H9 (cell line): ENCODE measurements around the gene SH3BP5L. TPM values are rescaled to one million over a fixed set of nuclear protein-coding genes. Genes with fewer than 3 reads are reported as not detected.

Experiments used
- DNase-seq: peaks from one replicate; pipeline ENCODE4 v3.0.0-alpha.2; 2017
- H2AFZ ChIP-seq: one replicate; pipeline ENCODE4 v1.6.1; 2013; ENCODE audit warnings: mild to moderate bottlenecking, low read length, control low read depth, moderate library complexity
- H2AK5ac ChIP-seq: 2 replicates; pipeline ENCODE4 v1.6.1; 2013; ENCODE audit warnings: low read length, control low read depth, mixed read lengths; ENCODE audit not compliant: insufficient read length
- H2BK120ac ChIP-seq: one replicate; pipeline ENCODE4 v1.6.1; 2013; ENCODE audit warnings: low read depth, mild to moderate bottlenecking, low read length, control low read depth, inconsistent platforms; ENCODE audit not compliant: poor library complexity, severe bottlenecking
- H2BK12ac ChIP-seq: 2 replicates; pipeline ENCODE4 v1.6.1; 2013; ENCODE audit warnings: low read length, control low read depth, mixed read lengths, low read depth; ENCODE audit not compliant: insufficient read length
- H2BK15ac ChIP-seq: 2 replicates; pipeline ENCODE4 v1.6.1; 2013; ENCODE audit warnings: low read depth, low read length, control low read depth
- H2BK20ac ChIP-seq: one replicate; pipeline ENCODE4 v1.6.1; 2013; ENCODE audit warnings: low read depth, mild to moderate bottlenecking, low read length, control low read depth, inconsistent platforms; ENCODE audit not compliant: poor library complexity, severe bottlenecking
- H2BK5ac ChIP-seq: 2 replicates; pipeline ENCODE4 v1.6.1; 2013; ENCODE audit warnings: low read length, control low read depth, mixed read lengths; ENCODE audit not compliant: insufficient read length
- H3K14ac ChIP-seq: 2 replicates; pipeline ENCODE4 v1.6.1; 2013; ENCODE audit warnings: low read length, control low read depth; ENCODE audit not compliant: insufficient read depth
- H3K18ac ChIP-seq: 2 replicates; pipeline ENCODE4 v1.6.1; 2013; ENCODE audit warnings: low read depth, mild to moderate bottlenecking, mixed read lengths, low read length, control low read depth; ENCODE audit not compliant: insufficient read length
- H3K23ac ChIP-seq: 2 replicates; pipeline ENCODE4 v1.6.1; 2013; ENCODE audit warnings: low read length, control low read depth, mixed read lengths, low read depth; ENCODE audit not compliant: insufficient read length
- H3K23me2 ChIP-seq: 2 replicates; pipeline ENCODE4 v1.6.1; 2013; ENCODE audit warnings: low read depth, mild to moderate bottlenecking, mixed read lengths, low read length, control low read depth; ENCODE audit not compliant: insufficient read length, poor library complexity, severe bottlenecking
- H3K27ac ChIP-seq: 2 replicates; pipeline ENCODE4 v1.5.1; 2013; ENCODE audit warnings: low read length, control low read depth, mixed read lengths, low read depth; ENCODE audit not compliant: insufficient read length
- H3K27me3 ChIP-seq: 2 replicates; pipeline ENCODE4 v1.6.1; 2013; ENCODE audit warnings: low read length, control low read depth, inconsistent platforms; ENCODE audit not compliant: insufficient read depth
- H3K4ac ChIP-seq: 2 replicates; pipeline ENCODE4 v1.6.1; 2013; ENCODE audit warnings: low read depth, mild to moderate bottlenecking, control low read depth, inconsistent platforms, low read length, moderate library complexity
- H3K4me1 ChIP-seq: 2 replicates; pipeline ENCODE4 v1.6.1; 2013; ENCODE audit warnings: low read length, control low read depth, inconsistent platforms; ENCODE audit not compliant: insufficient read depth
- H3K4me2 ChIP-seq: 2 replicates; pipeline ENCODE4 v1.6.1; 2013; ENCODE audit warnings: low read length, control low read depth, mixed read lengths; ENCODE audit not compliant: insufficient read length, insufficient read depth
- H3K56ac ChIP-seq: 2 replicates; pipeline ENCODE4 v1.6.1; 2013; ENCODE audit warnings: low read depth, mild to moderate bottlenecking, mixed read lengths, low read length, control low read depth; ENCODE audit not compliant: insufficient read length
- H3K79me1 ChIP-seq: 2 replicates; pipeline ENCODE4 v1.6.1; 2013; ENCODE audit warnings: low read depth, mild to moderate bottlenecking, moderate library complexity, low read length, control low read depth, inconsistent platforms; ENCODE audit not compliant: insufficient read depth, poor library complexity, severe bottlenecking
- H3K79me2 ChIP-seq: 2 replicates; pipeline ENCODE4 v1.6.1; 2013; ENCODE audit warnings: low read length, control low read depth, inconsistent platforms; ENCODE audit not compliant: insufficient read depth
- H3K9ac ChIP-seq: 2 replicates; pipeline ENCODE4 v1.6.1; 2013; ENCODE audit warnings: low read length, control low read depth, mixed read lengths; ENCODE audit not compliant: insufficient read length; ENCODE audit errors: extremely low read depth
- H3K9me3 ChIP-seq: one replicate; pipeline ENCODE4 v1.6.1; 2013; ENCODE audit warnings: low read depth, low read length, inconsistent platforms; ENCODE audit not compliant: control insufficient read depth
- H3T11ph ChIP-seq: one replicate; pipeline ENCODE4 v1.6.1; 2013; ENCODE audit warnings: mild to moderate bottlenecking, low read length, control low read depth, inconsistent platforms
- H4K20me1 ChIP-seq: one replicate; pipeline ENCODE4 v1.6.1; 2013; ENCODE audit not compliant: control insufficient read depth, insufficient read length, insufficient read depth
- H4K5ac ChIP-seq: 2 replicates; pipeline ENCODE4 v1.6.1; 2013; ENCODE audit warnings: low read depth, mild to moderate bottlenecking, mixed read lengths, low read length, control low read depth; ENCODE audit not compliant: insufficient read length
- H4K8ac ChIP-seq: replicated peaks from 2 replicates; pipeline ENCODE4 v1.6.1; 2013; ENCODE audit warnings: low read length, control low read depth, mixed read lengths, low read depth; ENCODE audit not compliant: insufficient read length
- H4K91ac ChIP-seq: 2 replicates; pipeline ENCODE4 v1.6.1; 2013; ENCODE audit warnings: low read depth, mild to moderate bottlenecking, moderate library complexity, mixed read lengths, low read length, control low read depth; ENCODE audit not compliant: insufficient read length
- H3K27ac Mint-ChIP-seq, 3 experiments: 2 replicates in 2 of 3; 3 replicates in 1 of 3; pipeline ENCODE4 v1.8.0; 2020 to 2021; ENCODE audit warnings: mixed read lengths in 3 of 3, mild to moderate bottlenecking in 1 of 3, moderate library complexity in 1 of 3
- H3K27me3 Mint-ChIP-seq: 2 replicates; pipeline ENCODE4 v1.8.0; 2021; ENCODE audit warnings: low read depth, mild to moderate bottlenecking, moderate library complexity, mixed read lengths
- H3K36me3 Mint-ChIP-seq, 3 experiments: 2 replicates in 2 of 3; 3 replicates in 1 of 3; pipeline ENCODE4 v1.8.0; 2020 to 2021; ENCODE audit warnings: low read depth in 3 of 3, mixed read lengths in 3 of 3; ENCODE audit not compliant: insufficient read depth in 1 of 3
- H3K4me1 Mint-ChIP-seq, 2 experiments: 2 replicates each; pipeline ENCODE4 v1.8.0; 2020; ENCODE audit warnings: mixed read lengths in 2 of 2
- H3K4me3 Mint-ChIP-seq, 2 experiments: 2 replicates in 1 of 2; 3 replicates in 1 of 2; pipeline ENCODE4 v1.8.0; 2020 to 2021; ENCODE audit warnings: mild to moderate bottlenecking in 2 of 2, mixed read lengths in 2 of 2, moderate library complexity in 1 of 2
- H3K9me3 Mint-ChIP-seq, 2 experiments: 2 replicates in 1 of 2; 3 replicates in 1 of 2; pipeline ENCODE4 v1.8.0; 2020; ENCODE audit warnings: mild to moderate bottlenecking in 2 of 2, mixed read lengths in 2 of 2, moderate library complexity in 1 of 2
- CTCF ChIP-seq: fragments of 200-600 bp; sonication (generic); conservative IDR thresholded peaks from 3 replicates; pipeline ENCODE4 v1.8.0; 2021; ENCODE audit warnings: antibody characterized with exemption, mild to moderate bottlenecking
- total RNA-seq: library from RNA; stranded (reverse); gene quantifications from 2 replicates; pipeline ENCODE4 v1.2.1, GENCODE V29; 2021

Gene SH3BP5L
- total RNA-seq, 1 experiment from 2014 or later: 27.6 TPM

GRCh38 chr1:248776991-248777390, 48.7 kb downstream of the SH3BP5L start:
- no peak overlapping the region for H2BK12ac ChIP-seq
- no peak overlapping the region for H3K4me2 ChIP-seq
- H2BK20ac ChIP-seq: no peak overlapping the region
- no peak overlapping the region for H4K91ac ChIP-seq
- H3K9ac ChIP-seq: no peak overlapping the region
- no peak overlapping the region for H3K27ac Mint-ChIP-seq
- H3T11ph ChIP-seq: no peak overlapping the region
- no peak overlapping the region for H2BK5ac ChIP-seq
- no peak overlapping the region for H3K56ac ChIP-seq
- H4K5ac ChIP-seq: no peak overlapping the region
- no peaks in the 10 kb centered on the region for H3K79me1 ChIP-seq
- no peaks in the 10 kb centered on the region for H3K4me1 ChIP-seq
- TF ChIP-seq CTCF: no peak
- H3K27me3 ChIP-seq: no peaks in the 10 kb centered on the region
- H2AFZ ChIP-seq: no peak overlapping the region
- no peaks in the 10 kb centered on the region for H4K20me1 ChIP-seq
- no peaks in the 10 kb centered on the region for H3K79me2 ChIP-seq
- no peak overlapping the region for H3K18ac ChIP-seq
- no peak overlapping the region for H2BK120ac ChIP-seq
- DNase-seq: no peak
- H3K14ac ChIP-seq: no peak overlapping the region
- peaks cover 0 to 27% (median 4%) of the 10 kb centered on the region in 3 experiments; a peak in 5 of 7 replicates for H3K36me3 Mint-ChIP-seq
- no peak overlapping the region for H2AK5ac ChIP-seq
- no peak overlapping the region for H3K4ac ChIP-seq
- no peak overlapping the region for H4K8ac ChIP-seq
- H2BK15ac ChIP-seq: no peak overlapping the region
- H3K23ac ChIP-seq: no peak overlapping the region
- peaks cover 89 to 94% of the 10 kb centered on the region in 2 experiments for H3K9me3 Mint-ChIP-seq
- H3K9me3 ChIP-seq: peaks cover 71% of the 10 kb centered on the region
- no peaks in the 10 kb centered on the region for H3K4me1 Mint-ChIP-seq
- H3K4me3 Mint-ChIP-seq: no peak overlapping the region
- no peaks in the 10 kb centered on the region for H3K27me3 Mint-ChIP-seq
- no peaks in the 10 kb centered on the region for H3K23me2 ChIP-seq
- H3K27ac ChIP-seq: no peak overlapping the region
